Measurements from ENCODE around the gene DCTD.

GRCh38 chr4:182843808-182844325, 73.3 kb downstream of the DCTD start:
- TF ChIP-seq ZNF416 (tag by site-specific recombination; IDR thresholded peaks at IDR 0.05) (no peak), CTCF (tag by site-specific recombination; IDR thresholded peaks at IDR 0.05) (no peak), REPIN1 (tag by site-specific recombination; IDR thresholded peaks at IDR 0.05; ENCODE audit: low read depth) (no peak), ZNF660 (tag by site-specific recombination; IDR thresholded peaks at IDR 0.05) (no peak), SCRT2 (tag by site-specific recombination; IDR thresholded peaks at IDR 0.05) (no peak), ZSCAN4 (tag by site-specific recombination; IDR thresholded peaks at IDR 0.05) (no peak), ZNF645 (tag by site-specific recombination; IDR thresholded peaks at IDR 0.05) (no peak), ZNF404 (tag by site-specific recombination; IDR thresholded peaks at IDR 0.05) (no peak), ZNF701 (tag by site-specific recombination; IDR thresholded peaks at IDR 0.05) (no peak), GFI1B (tag by site-specific recombination; IDR thresholded peaks at IDR 0.05) (no peak), ATF2 (tag by site-specific recombination; IDR thresholded peaks at IDR 0.05; ENCODE audit: low read depth) (no peak), REST (tag by site-specific recombination; IDR thresholded peaks at IDR 0.05) (no peak), ZNF26 (tag by site-specific recombination; IDR thresholded peaks at IDR 0.05) (no peak), SP7 (tag by site-specific recombination; IDR thresholded peaks at IDR 0.05) (no peak)
